Endothelial cell (in vitro differentiated cells): ENCODE data around the gene GNAS. TPM values are rescaled to one million over a fixed set of nuclear protein-coding genes. Genes with fewer than 3 reads are reported as not detected.

Source experiments
- DNase-seq: peaks from one replicate; pipeline ENCODE4 v3.0.0; 2021; ENCODE audit warnings: low spot score
- H3K27ac Mint-ChIP-seq: one replicate; pipeline ENCODE4 v1.8.0; 2021; ENCODE audit warnings: mixed read lengths, inconsistent platforms; ENCODE audit not compliant: unreplicated experiment
- H3K27me3 Mint-ChIP-seq: one replicate; pipeline ENCODE4 v1.8.0; 2021; ENCODE audit warnings: mild to moderate bottlenecking, moderate library complexity, mixed read lengths, inconsistent platforms; ENCODE audit not compliant: unreplicated experiment
- H3K36me3 Mint-ChIP-seq: one replicate; pipeline ENCODE4 v1.8.0; 2021; ENCODE audit warnings: mild to moderate bottlenecking, low read depth, mixed read lengths, inconsistent platforms; ENCODE audit not compliant: unreplicated experiment
- H3K4me1 Mint-ChIP-seq: one replicate; pipeline ENCODE4 v1.8.0; 2021; ENCODE audit warnings: mild to moderate bottlenecking, mixed read lengths, inconsistent platforms; ENCODE audit not compliant: unreplicated experiment
- H3K4me3 Mint-ChIP-seq: one replicate; pipeline ENCODE4 v1.8.0; 2021; ENCODE audit warnings: mild to moderate bottlenecking, mixed read lengths, inconsistent platforms; ENCODE audit not compliant: unreplicated experiment
- H3K9me3 Mint-ChIP-seq: one replicate; pipeline ENCODE4 v1.8.0; 2021; ENCODE audit warnings: mixed read lengths, inconsistent platforms; ENCODE audit not compliant: unreplicated experiment
- CTCF ChIP-seq: fragments of 200-600 bp; sonication (generic); IDR thresholded peaks from one replicate; pipeline ENCODE4 v1.5.0; 2021; ENCODE audit warnings: antibody characterized with exemption; ENCODE audit not compliant: unreplicated experiment
- total RNA-seq: library from RNA; stranded (reverse); fragmentation: NEBNext Ultra II Directional; extraction: Animal tissue kit (Norgen Biotek cat#: 25700); gene quantifications from one replicate; pipeline ENCODE4 v1.2.1, GENCODE V29; 2021; ENCODE audit not compliant: unreplicated experiment

The GNAS gene
- total RNA-seq, 1 donor from 2014 or later = 1,989 TPM

GRCh38 chr20:58839991-58840747 lies 12.3 kb upstream of the GNAS start:
- peak overlapping the region; percentile 36 for H3K27ac Mint-ChIP-seq
- H3K36me3 Mint-ChIP-seq = peaks cover 15% of the 10 kb centered on the region
- DNase-seq = no peak
- no peak for TF ChIP-seq CTCF
- peak overlapping the region; percentile 87 for H3K4me3 Mint-ChIP-seq
- no peaks in the 10 kb centered on the region for H3K9me3 Mint-ChIP-seq
- peaks cover 19% of the 10 kb centered on the region for H3K4me1 Mint-ChIP-seq
- H3K27me3 Mint-ChIP-seq = peaks cover 14% of the 10 kb centered on the region

- Mint-ChIP-seq H3K4me1 (peaks cover 21% of the 10 kb centered on the region), H3K36me3 (peaks cover 15% of the 10 kb centered on the region), H3K4me3 (no peak overlapping the region), H3K27me3 (peaks cover 14% of the 10 kb centered on the region), H3K27ac (no peak overlapping the region), H3K9me3 (no peaks in the 10 kb centered on the region)
- no peak for DNase-seq
- TF ChIP-seq CTCF = no peak
These were observed 11.5 kb upstream of the GNAS start for GRCh38 chr20:58840816-58841538.

GRCh38 chr20:58841539-58842264 lies 10.8 kb upstream of the GNAS start:
- peaks cover 15% of the 10 kb centered on the region for H3K36me3 Mint-ChIP-seq
- no peak for DNase-seq
- H3K27me3 Mint-ChIP-seq = peaks cover 12% of the 10 kb centered on the region
- peak overlapping the region; percentile 59 for H3K4me3 Mint-ChIP-seq
- no peak for TF ChIP-seq CTCF
- no peaks in the 10 kb centered on the region for H3K9me3 Mint-ChIP-seq
- H3K4me1 Mint-ChIP-seq = peaks cover 24% of the 10 kb centered on the region
- H3K27ac Mint-ChIP-seq = no peak overlapping the region

- DNase-seq = no peak
- no peak for TF ChIP-seq CTCF
- Mint-ChIP-seq H3K9me3 (no peaks in the 10 kb centered on the region), H3K4me1 (peaks cover 24% of the 10 kb centered on the region), H3K36me3 (peaks cover 15% of the 10 kb centered on the region), H3K27ac (no peak overlapping the region), H3K4me3 (peak overlapping the region; percentile 59), H3K27me3 (peaks cover 12% of the 10 kb centered on the region)
These were observed 10.2 kb upstream of the GNAS start for GRCh38 chr20:58842276-58842675.
